GM18868 (cell line): ENCODE measurements around the gene HTATIP2.
"Not testable (repeated sequence)": the region's sequence is repeated elsewhere in the genome, so short reads cannot be mapped to it uniquely, and the experiment has no call there.

Experiments
- ATAC-seq: cut with Tn5 transposase; IDR thresholded peaks from one replicate; pipeline ENCODE4 v1.9.1; 2021; ENCODE audit warnings: mild to moderate bottlenecking, moderate library complexity; ENCODE audit not compliant: unreplicated experiment

HTATIP2 gene

GRCh38 chr11:20369826-20370225, 6.3 kb downstream of the HTATIP2 start:
- ATAC-seq: no peak

- no peak for ATAC-seq
Measured at GRCh38 chr11:20372081-20372626, 8.6 kb downstream of the HTATIP2 start.

GRCh38 chr11:20373147-20373546, 9.6 kb downstream of the HTATIP2 start:
- no peak for ATAC-seq

GRCh38 chr11:20373568-20374209, 10.2 kb downstream of the HTATIP2 start:
- no peak for ATAC-seq

- ATAC-seq: no peak
Measured at GRCh38 chr11:20374741-20375300, 11.3 kb downstream of the HTATIP2 start.

GRCh38 chr11:20376162-20376730, 12.7 kb downstream of the HTATIP2 start:
- no peak for ATAC-seq

DNA sequence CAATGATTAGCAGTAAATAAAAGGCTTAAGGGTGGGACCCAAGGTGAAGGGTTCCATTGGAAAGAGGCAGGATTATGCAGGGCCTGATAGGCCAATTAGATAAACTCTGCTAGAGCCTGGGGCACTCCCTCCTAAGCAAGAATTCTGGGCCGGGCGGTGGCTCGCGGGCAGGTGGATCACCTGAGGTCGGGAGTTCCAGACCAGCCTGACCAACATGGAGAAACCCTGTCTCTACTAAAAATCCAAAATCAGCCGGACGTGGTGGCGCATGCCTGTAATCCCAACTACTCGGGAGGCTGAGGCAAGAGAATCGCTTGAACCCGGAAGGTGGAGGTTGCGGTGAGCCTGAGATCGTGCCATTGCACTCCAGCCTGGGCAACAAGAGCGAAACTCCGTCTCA, 22.5 kb downstream of the HTATIP2 start:
- not testable (repeated sequence) for ATAC-seq

GRCh38 chr11:20387261-20388095, 24.0 kb downstream of the HTATIP2 start, which contains the start of gene PRMT3:
PRMT3 (plus strand) TSS chr11:20387716; CDS start chr11:20387747, 31 bp downstream.
- peak; percentile 81 for ATAC-seq

- ATAC-seq: peak; percentile 10
Measured at GRCh38 chr11:20388096-20389055, 24.9 kb downstream of the HTATIP2 start.

DNA sequence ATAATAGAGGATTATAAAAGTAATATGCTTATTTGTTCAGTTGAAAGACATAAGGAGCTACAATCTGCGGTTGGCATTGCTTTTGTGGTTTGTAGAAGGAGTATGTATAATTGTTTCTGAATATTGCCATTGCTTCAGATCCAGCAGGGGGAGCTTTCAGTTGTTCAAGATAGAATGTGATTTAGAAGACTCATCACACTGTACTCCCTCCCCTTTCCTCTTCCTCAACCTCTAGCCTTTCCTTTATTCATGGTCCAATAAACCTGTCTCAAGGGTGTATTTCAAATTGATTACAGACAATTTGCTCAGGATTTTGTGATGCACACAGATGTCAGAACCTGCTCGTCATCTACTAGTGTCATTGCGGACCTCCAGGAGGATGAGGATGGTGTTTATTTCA, 33.8 kb downstream of the HTATIP2 start:
- peak; percentile 98 for ATAC-seq

DNA sequence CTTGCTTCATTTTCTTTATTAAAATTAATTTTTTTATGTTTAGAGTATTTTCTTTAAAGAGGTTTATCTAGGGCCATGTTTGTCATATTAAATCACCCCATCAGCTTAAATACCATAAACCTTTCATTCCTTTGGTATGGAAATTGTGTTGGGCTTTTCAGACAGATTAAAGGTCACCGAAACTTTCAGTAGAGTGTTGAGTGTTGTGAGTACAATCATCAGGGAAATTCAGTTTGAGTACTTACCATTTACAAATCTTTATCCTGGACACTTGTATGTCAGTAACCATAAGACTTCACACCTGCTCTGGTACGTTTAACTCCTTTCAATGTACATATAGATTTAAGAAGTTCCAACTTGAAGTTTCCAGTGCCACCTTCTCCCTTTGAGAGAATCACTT, 36.0 kb downstream of the HTATIP2 start:
- no peak for ATAC-seq

GRCh38 chr11:20403059-20403458, 39.5 kb downstream of the HTATIP2 start:
- no peak for ATAC-seq

DNA sequence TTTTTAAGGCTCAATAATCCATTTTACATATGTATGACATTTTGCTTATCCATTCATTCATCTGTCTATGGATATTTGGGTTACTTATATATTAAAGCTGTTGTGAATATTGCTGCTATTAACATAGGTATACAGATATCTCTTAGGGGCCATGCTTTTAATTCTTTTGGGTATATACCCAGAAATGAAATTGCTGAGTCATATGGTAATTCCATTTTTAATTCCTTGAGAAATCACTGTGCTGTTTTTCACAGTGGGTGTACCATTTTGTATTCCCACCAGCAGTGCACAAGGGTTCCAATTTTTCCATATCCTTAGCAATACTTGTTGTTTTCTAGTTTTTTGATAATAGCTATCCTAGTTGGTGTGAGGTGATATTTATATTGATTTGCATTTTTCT, 43.0 kb downstream of the HTATIP2 start:
- no peak for ATAC-seq

DNA sequence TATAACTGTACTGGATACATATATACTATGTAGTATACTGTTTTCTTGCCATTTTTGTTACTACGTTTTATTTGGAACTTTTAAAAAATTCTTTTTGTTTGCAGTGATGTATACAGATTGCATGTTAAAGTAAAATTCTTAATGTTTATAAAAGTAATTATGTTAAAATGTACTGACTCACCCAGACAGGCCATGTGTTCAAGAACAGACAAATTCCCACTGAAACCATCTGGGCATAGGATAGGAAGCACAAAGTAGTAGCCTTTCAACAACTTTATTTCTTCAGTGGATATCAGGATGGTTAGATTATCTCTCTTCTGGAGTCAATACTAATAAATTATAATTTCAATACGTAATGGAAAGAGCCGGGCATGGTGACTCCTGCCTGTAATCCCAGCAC, 43.8 kb downstream of the HTATIP2 start:
- ATAC-seq: no peak

- no peak for ATAC-seq
Measured at GRCh38 chr11:20415432-20415831, 51.9 kb downstream of the HTATIP2 start.

- ATAC-seq: no peak
Measured at GRCh38 chr11:20417771-20418170, 54.3 kb downstream of the HTATIP2 start.

DNA sequence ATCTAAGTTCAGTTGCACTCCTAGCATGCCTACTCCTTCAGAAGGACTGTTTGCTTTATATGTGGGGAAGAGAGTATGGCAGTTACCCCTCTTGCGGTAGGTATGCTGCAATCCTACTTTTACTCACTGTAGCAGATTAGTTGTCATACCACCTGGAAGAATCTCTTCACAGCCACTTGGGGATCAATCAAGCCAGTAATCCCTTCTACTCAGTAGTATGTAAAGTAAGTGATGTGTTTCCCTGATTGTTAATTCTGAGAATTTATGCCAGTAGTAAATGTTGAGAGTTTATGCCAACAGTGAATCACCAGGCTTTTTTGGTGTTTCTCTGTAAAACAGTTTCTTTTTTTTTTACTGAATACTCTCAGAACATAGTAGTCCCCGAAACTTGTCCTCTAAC, 58.4 kb downstream of the HTATIP2 start:
- no peak for ATAC-seq

- no peak for ATAC-seq
Measured at GRCh38 chr11:20429216-20429615, 65.7 kb downstream of the HTATIP2 start.
